C4-2B (cell line): Measurements from ENCODE around the gene ATG7.

ENCODE experiments used
- H3K27ac ChIP-seq: fragments of 450-650 bp; 2 replicates; pipeline ENCODE4 v1.5.1; 2017
- ZFX ChIP-seq: fragments of 450-650 bp; IDR thresholded peaks from 2 replicates; pipeline ENCODE4 v1.6.1; 2017
- TF ChIP-seq, protein P1 (sequence below): fragments of 450-650 bp; conservative IDR thresholded peaks from 2 replicates; pipeline ENCODE4 v1.5.1; 2017; ENCODE audit warnings: mild to moderate bottlenecking

The ATG7 gene

DNA sequence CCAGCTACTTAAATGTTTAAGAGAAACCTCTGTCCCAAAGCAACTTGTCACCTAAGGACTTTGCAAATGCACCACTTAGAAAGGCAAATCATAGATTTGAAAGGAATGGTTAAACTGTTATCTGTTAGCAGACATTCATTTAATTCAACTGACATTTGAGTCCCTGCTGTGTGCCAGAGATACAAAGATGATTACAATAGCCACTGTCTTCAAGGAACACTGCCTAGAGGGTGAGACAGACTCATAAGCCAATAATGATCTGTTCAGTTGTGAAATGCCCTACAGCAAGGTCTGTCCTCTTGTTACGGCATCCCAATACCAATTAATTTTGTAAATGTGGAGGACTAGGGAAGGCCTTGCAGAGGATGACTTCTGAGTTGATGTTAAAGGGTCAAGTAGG is 113.1 kb downstream of the ATG7 start:
- TF ChIP-seq ZFX: no peak
- TF ChIP-seq, protein P1, sequence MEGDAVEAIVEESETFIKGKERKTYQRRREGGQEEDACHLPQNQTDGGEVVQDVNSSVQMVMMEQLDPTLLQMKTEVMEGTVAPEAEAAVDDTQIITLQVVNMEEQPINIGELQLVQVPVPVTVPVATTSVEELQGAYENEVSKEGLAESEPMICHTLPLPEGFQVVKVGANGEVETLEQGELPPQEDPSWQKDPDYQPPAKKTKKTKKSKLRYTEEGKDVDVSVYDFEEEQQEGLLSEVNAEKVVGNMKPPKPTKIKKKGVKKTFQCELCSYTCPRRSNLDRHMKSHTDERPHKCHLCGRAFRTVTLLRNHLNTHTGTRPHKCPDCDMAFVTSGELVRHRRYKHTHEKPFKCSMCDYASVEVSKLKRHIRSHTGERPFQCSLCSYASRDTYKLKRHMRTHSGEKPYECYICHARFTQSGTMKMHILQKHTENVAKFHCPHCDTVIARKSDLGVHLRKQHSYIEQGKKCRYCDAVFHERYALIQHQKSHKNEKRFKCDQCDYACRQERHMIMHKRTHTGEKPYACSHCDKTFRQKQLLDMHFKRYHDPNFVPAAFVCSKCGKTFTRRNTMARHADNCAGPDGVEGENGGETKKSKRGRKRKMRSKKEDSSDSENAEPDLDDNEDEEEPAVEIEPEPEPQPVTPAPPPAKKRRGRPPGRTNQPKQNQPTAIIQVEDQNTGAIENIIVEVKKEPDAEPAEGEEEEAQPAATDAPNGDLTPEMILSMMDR: no peak
- H3K27ac ChIP-seq: no peak overlapping the region

DNA sequence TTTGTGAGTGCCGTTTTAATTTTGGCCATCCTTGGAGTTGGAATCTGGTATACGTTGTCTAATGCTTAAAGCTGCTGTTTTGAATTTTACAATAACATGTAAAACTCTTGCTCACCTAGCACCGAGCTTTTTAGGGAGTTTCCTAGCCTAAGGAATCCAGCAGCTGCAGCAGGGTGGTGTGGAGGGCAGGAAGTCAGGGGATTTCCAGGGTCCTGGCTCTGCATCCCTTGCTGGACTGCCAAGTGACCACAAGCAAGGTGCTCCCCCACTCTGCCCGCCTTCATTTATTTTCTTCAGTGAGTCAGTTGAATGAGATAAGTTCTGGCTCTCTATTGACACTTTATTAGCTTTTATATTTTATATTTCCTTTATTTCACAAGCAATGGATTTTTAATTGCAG is 113.7 kb downstream of the ATG7 start:
- TF ChIP-seq, protein P1: no peak
- TF ChIP-seq ZFX: no peak
- no peak overlapping the region for H3K27ac ChIP-seq

DNA sequence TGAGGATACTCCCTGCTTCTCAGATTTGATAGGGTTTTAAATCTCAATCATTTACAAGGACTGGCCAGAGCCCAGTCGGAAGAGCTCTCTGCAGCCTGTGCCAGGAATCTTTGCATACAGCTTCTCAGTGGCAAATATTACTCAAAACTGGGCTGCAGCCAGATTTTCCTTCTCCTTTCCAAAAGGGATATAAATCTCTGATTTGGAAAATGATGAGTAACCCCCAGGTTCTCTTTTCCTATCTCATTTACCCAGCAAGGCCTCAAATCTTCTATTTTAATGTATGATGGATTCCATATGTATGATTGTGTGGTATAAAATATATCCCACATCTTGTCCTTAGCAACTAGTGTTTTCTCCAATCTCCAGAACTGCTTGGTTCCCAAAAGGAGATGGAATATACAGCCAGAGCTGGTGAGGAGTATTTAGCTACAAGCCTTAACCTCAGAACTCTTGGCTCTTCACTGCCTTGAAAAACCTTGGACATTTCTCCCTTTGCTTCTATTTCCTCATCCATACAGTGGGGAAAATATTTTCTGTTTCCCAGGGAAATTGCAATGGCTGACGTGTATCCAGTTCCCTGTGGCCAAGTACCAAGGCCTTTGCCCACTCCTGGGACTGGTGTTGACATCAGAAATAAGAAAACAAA is 114.4 kb downstream of the ATG7 start:
- TF ChIP-seq ZFX: no peak
- TF ChIP-seq, protein P1: no peak
- no peak overlapping the region for H3K27ac ChIP-seq

DNA sequence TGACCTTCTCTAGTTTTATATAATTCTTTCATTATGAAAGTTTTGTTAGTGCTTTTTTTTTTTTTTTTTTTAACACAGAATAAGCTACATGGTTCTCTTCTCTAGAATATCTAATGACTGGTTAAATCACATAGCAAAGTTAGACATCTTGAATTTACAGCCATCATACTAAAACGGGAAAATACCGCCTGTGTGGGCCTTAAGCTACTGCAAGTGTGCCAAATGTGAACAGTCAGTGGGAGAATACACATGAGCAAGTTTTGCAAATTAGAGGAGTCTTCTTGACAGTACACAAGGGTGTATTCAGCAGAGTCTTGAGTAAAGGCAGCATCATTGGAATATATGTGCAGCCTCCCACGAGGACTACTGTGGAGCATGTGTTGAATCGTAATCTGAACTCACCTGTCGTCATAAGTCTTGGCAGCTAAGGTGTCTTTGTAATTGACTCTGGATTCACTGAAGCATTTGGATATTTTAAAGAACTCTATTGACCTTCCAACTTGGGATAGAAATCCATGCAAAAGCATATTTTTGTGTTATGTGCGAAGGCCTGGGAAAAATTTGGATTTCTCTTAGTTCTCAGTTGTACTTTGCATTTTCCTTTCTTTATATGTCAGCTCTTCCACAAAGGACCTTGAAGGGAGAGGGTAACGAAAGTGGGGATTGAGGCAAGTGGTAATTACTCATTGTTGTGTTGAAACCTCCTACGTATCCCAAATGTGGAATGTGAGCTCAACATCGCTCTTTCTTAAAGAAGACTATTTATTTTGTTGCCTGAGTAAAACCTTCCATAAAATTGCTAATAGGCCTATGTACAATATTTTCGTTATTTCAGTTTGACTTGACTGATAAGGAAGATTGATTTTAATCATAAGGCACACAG is 117.4 kb downstream of the ATG7 start:
- H3K27ac ChIP-seq: no peak overlapping the region
- TF ChIP-seq, protein P1: no peak
- no peak for TF ChIP-seq ZFX

DNA sequence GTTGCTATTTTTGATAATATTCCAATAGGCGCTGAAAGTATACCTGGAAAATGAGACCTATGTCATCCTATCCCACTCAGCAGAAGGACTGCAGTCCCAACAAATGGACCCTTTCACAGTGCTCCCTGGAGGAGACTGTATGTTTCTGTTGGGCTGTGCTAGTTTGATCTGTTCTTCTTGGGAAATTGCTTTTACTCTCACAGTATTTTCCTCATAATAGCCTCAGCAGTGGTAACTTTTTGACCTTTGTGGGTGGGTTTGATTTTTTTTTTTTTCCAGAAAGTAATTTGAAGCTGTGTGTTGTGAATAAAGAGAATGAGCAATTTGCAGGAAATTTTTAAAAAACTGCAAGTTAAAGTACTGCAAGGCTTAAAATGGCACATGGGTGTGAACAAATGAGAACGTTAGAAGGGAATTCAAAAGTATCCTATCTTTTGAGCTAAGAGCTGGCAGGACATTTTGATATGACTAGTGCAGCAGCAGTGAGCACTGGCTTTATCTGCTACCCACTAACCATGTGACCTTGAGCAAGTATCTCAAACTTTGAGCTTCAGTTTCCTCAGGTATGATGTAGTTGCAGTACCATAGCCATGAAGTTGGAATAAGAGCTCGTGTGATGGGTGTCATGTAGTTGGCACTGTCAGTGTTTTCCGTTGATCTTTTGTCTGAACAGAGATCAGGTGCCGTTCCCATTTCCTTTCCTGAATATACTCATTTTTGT is 118.4 kb downstream of the ATG7 start:
- TF ChIP-seq, protein P1: no peak
- no peak for TF ChIP-seq ZFX
- H3K27ac ChIP-seq: no peak overlapping the region

DNA sequence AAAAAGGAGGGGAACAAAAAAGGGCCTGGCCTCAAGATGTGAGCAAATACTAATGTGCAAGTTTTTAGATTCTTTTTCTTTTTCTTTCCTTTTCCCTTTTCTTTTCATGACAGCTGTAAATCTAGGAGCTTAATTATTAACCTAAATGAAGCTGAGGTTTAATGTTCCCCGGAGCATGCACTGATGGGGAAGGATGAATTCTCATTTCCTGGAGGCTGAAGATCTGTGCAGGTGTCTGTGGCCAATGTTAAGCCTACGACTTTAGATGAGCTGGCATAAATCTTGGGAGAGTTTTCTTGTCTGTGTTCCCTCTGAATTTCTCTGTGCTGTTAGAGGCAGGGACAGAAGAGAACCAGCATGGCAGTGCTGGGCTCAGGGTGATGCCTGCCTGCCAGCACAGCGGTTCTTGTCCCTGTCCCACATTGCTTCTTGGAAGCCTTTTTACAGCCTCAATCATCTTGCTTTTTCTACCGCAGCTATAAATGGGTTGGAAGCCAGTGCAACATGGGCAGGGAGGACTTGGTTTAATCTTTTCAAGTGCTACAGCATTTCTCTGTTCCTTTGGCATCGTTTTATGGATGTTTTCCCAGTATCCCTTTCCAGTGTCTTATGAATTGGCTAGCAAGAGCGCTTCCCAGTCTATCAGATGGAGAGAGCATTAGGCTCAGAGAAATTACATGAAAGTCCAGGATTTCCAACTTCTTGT is 119.1 kb downstream of the ATG7 start:
- no peak overlapping the region for H3K27ac ChIP-seq
- no peak for TF ChIP-seq ZFX
- TF ChIP-seq, protein P1: no peak
